C4-2B (cell line): ENCODE data around the gene ANO2.

Source experiments
- CTCF ChIP-seq: fragments of 450-650 bp; conservative IDR thresholded peaks from 2 replicates; pipeline ENCODE4 v1.5.1; 2017; ENCODE audit warnings: mild to moderate bottlenecking
- ZFX ChIP-seq: fragments of 450-650 bp; IDR thresholded peaks from 2 replicates; pipeline ENCODE4 v1.6.1; 2017

- TF ChIP-seq CTCF (no peak), ZFX (no peak)
Observed at GRCh38 chr12:5987573-5987972, 42.5 kb upstream of the ANO2 start.
